GM12878 (cell line): ENCODE data around the gene GRIPAP1.

Experiments used
- ASH2L ChIP-seq: fragments of 300-600, 200-600 bp; sonication (generic); IDR thresholded peaks from 2 replicates; pipeline ENCODE4 v1.6.1; 2017; ENCODE audit warnings: low read depth, mild to moderate bottlenecking, borderline replicate concordance
- BHLHE40 ChIP-seq, 2 experiments: fragments of 450-650 bp in 1 of 2; IDR thresholded peaks; 2 replicates each; pipeline ENCODE4 v1.6.1; 2011 to 2017; ENCODE audit warnings: low read depth in 2 of 2, borderline replicate concordance in 1 of 2, improper control_type of control experiment in 1 of 2, low read length in 1 of 2, mild to moderate bottlenecking in 1 of 2
- CTCF ChIP-seq, 3 experiments: IDR thresholded peaks in 2 of 3; conservative IDR thresholded peaks in 1 of 3; 2 replicates each; pipeline ENCODE4 v1.5.1; 2011; ENCODE audit warnings: low read depth in 3 of 3, low read length in 3 of 3, mild to moderate bottlenecking in 3 of 3, control low read depth in 2 of 3, moderate library complexity in 2 of 3, inconsistent platforms in 1 of 3, mixed read lengths in 1 of 3; ENCODE audit not compliant: control insufficient read depth in 2 of 3, insufficient read depth in 1 of 3; ENCODE audit errors: extremely low read depth in 1 of 3
- JUND ChIP-seq: IDR thresholded peaks from 2 replicates; pipeline ENCODE4 v1.6.1; 2012; ENCODE audit warnings: low read depth, mild to moderate bottlenecking, low read length, improper control_type of control experiment, moderate library complexity
- RAD21 ChIP-seq: IDR thresholded peaks from 2 replicates; pipeline ENCODE4 v1.6.1; 2011; ENCODE audit warnings: mild to moderate bottlenecking, low read depth, low read length, moderate library complexity; ENCODE audit not compliant: insufficient read depth
- YY1 ChIP-seq: IDR thresholded peaks from 2 replicates; pipeline ENCODE4 v1.6.1; 2011; ENCODE audit warnings: low read depth, mild to moderate bottlenecking, low read length
- ZNF24 ChIP-seq: fragments of 450-650 bp; IDR thresholded peaks from 2 replicates; pipeline ENCODE4 v1.6.1; 2017; ENCODE audit warnings: antibody characterized with exemption, mild to moderate bottlenecking

GRCh38 chrX:49019050-49019449 lies 17.0 kb upstream of the GRIPAP1 start:
- no peak for TF ChIP-seq ZNF24
- TF ChIP-seq BHLHE40 (IDR thresholded peaks at IDR 0.05; ENCODE audit: borderline replicate concordance in 1 of 2, low read depth in 2 of 2, low read length in 1 of 2): no peak
- no peak for TF ChIP-seq CTCF (IDR thresholded peaks at IDR 0.05 in 2 of 3, conservative IDR thresholded peaks at IDR 0.05 in 1 of 3; ENCODE audit: control insufficient read depth in 2 of 3, extremely low read depth in 1 of 3, insufficient read depth in 1 of 3, low read depth in 3 of 3, low read length in 3 of 3)
- no peak for TF ChIP-seq JUND
- no peak for TF ChIP-seq RAD21
- no peak for TF ChIP-seq YY1
- TF ChIP-seq ASH2L: no peak
